Measurements from ENCODE around the gene PARP6. TPM values are rescaled to one million over a fixed set of nuclear protein-coding genes. Genes with fewer than 3 reads are reported as not detected.

Gene PARP6
- total and polyA plus RNA-seq, 8 donors, result 29.6 to 101 (median 63.6) TPM

- intact Hi-C loops (cut with DNase I; ENCODE audit: low total_unique reads), result no loop called here
These were observed 67.1 kb downstream of the PARP6 start for GRCh38 chr15:72205273-72205672.

GRCh38 chr15:72203507-72203837, 68.9 kb downstream of the PARP6 start:
- peak; percentile 68 to 86 for DNase-seq
- no peaks in the 10 kb centered on the region for H3K27me3 ChIP-seq
- peak overlapping the region in 4 of 5 donors; percentile 8 to 69 (median 58) for H3K27ac ChIP-seq
- 10 to 37% (median 19%) methylated on average over 3 to 5 of the region's 5 CpGs for WGBS, 5 donors
- intact Hi-C loops (cut with DNase I; ENCODE audit: low total_unique reads), result loop anchor here (5.0 kb wide), 1 partner anchor 79 kb away; no protein-coding TSS in a partner anchor
- peaks cover 84 to 100% (median 99%) of the 10 kb centered on the region in 4 donors for H3K36me3 ChIP-seq
- no peaks in the 10 kb centered on the region for H3K9me3 ChIP-seq
- no peak overlapping the region for H3K4me3 ChIP-seq
- peaks cover 8 to 35% (median 14%) of the 10 kb centered on the region in 4 donors for H3K4me1 ChIP-seq
- TF ChIP-seq POLR2AphosphoS5 (IDR thresholded peaks at IDR 0.05) (peak; percentile 27 to 77 (median 62)), EP300 (IDR thresholded peaks at IDR 0.05) (no peak), CTCF (IDR thresholded peaks at IDR 0.05) (no peak)

More at GRCh38 chr15:72205273-72205672, 67.1 kb downstream of the PARP6 start:
- no peak for DNase-seq
- 81 to 93% (median 88%) methylated on average over 2 of the region's 2 CpGs for WGBS, 5 donors
- Histone ChIP-seq H3K4me1 (peaks cover 8 to 31% (median 15%) of the 10 kb centered on the region in 4 donors), H3K27ac (no peak overlapping the region), H3K27me3 (no peaks in the 10 kb centered on the region), H3K36me3 (peaks cover 91 to 100% (median 99%) of the 10 kb centered on the region in 4 donors), H3K4me3 (no peak overlapping the region), H3K9me3 (no peaks in the 10 kb centered on the region)
- TF ChIP-seq EP300 (IDR thresholded peaks at IDR 0.05) (no peak), POLR2AphosphoS5 (IDR thresholded peaks at IDR 0.05) (no peak), CTCF (IDR thresholded peaks at IDR 0.05) (no peak), POLR2A (IDR thresholded peaks at IDR 0.05) (no peak)

GRCh38 chr15:72202801-72203506, 69.4 kb downstream of the PARP6 start:
- intact Hi-C loops (cut with DNase I; ENCODE audit: low total_unique reads), result loop anchor here (5.0 kb wide), 1 partner anchor 79 kb away; no protein-coding TSS in a partner anchor

GRCh38 chr15:72202302-72202701, 70.1 kb downstream of the PARP6 start:
- DNase-seq, result no peak
- intact Hi-C loops (cut with DNase I; ENCODE audit: low total_unique reads), result loop anchor here (5.0 kb wide), 1 partner anchor 80 kb away; no protein-coding TSS in a partner anchor

More at GRCh38 chr15:72202801-72203506, 69.4 kb downstream of the PARP6 start:
- Histone ChIP-seq H3K27me3 (no peaks in the 10 kb centered on the region), H3K36me3 (peaks cover 80 to 97% (median 96%) of the 10 kb centered on the region in 4 donors), H3K4me1 (peaks cover 8 to 40% (median 15%) of the 10 kb centered on the region in 4 donors), H3K4me3 (no peak overlapping the region), H3K27ac (peak overlapping the region; percentile 8 to 69 (median 48)), H3K9me3 (no peaks in the 10 kb centered on the region)
- no peak for DNase-seq
- TF ChIP-seq CTCF (IDR thresholded peaks at IDR 0.05) (no peak), POLR2A (IDR thresholded peaks at IDR 0.05) (no peak), POLR2AphosphoS5 (IDR thresholded peaks at IDR 0.05) (no peak), EP300 (IDR thresholded peaks at IDR 0.05) (no peak)
- 81 to 88% (median 83%) methylated on average over 6 to 8 of the region's 8 CpGs for WGBS, 5 donors

More at GRCh38 chr15:72202302-72202701, 70.1 kb downstream of the PARP6 start:
- Histone ChIP-seq H3K4me1 (peaks cover 8 to 45% (median 18%) of the 10 kb centered on the region in 4 donors), H3K27ac (peak overlapping the region in 3 of 5 donors; percentile 4 to 69 (median 68)), H3K4me3 (no peak overlapping the region), H3K36me3 (peaks cover 73 to 91% (median 89%) of the 10 kb centered on the region in 4 donors), H3K9me3 (no peaks in the 10 kb centered on the region), H3K27me3 (peaks cover 0 to 3% (median 2%) of the 10 kb centered on the region in 3 donors)
- WGBS, 5 donors, result 89 to 95% (median 92%) methylated on average over 6 to 13 of the region's 13 CpGs
- TF ChIP-seq CTCF (IDR thresholded peaks at IDR 0.05) (no peak), POLR2A (IDR thresholded peaks at IDR 0.05) (no peak), EP300 (IDR thresholded peaks at IDR 0.05) (no peak), POLR2AphosphoS5 (IDR thresholded peaks at IDR 0.05) (no peak)

Measured in stomach (tissue), 9 donors.